H9 (cell line): ENCODE data around the gene METRNL. TPM values are rescaled to one million over a fixed set of nuclear protein-coding genes. Genes with fewer than 3 reads are reported as not detected.

ENCODE experiments used
- DNase-seq: peaks from one replicate; pipeline ENCODE4 v3.0.0-alpha.2; 2017
- H2AFZ ChIP-seq: one replicate; pipeline ENCODE4 v1.6.1; 2013; ENCODE audit warnings: mild to moderate bottlenecking, low read length, control low read depth, moderate library complexity
- H2AK5ac ChIP-seq: 2 replicates; pipeline ENCODE4 v1.6.1; 2013; ENCODE audit warnings: low read length, control low read depth, mixed read lengths; ENCODE audit not compliant: insufficient read length
- H2BK120ac ChIP-seq: one replicate; pipeline ENCODE4 v1.6.1; 2013; ENCODE audit warnings: low read depth, mild to moderate bottlenecking, low read length, control low read depth, inconsistent platforms; ENCODE audit not compliant: poor library complexity, severe bottlenecking
- H2BK12ac ChIP-seq: 2 replicates; pipeline ENCODE4 v1.6.1; 2013; ENCODE audit warnings: low read length, control low read depth, mixed read lengths, low read depth; ENCODE audit not compliant: insufficient read length
- H2BK15ac ChIP-seq: 2 replicates; pipeline ENCODE4 v1.6.1; 2013; ENCODE audit warnings: low read depth, low read length, control low read depth
- H2BK20ac ChIP-seq: one replicate; pipeline ENCODE4 v1.6.1; 2013; ENCODE audit warnings: low read depth, mild to moderate bottlenecking, low read length, control low read depth, inconsistent platforms; ENCODE audit not compliant: poor library complexity, severe bottlenecking
- H2BK5ac ChIP-seq: 2 replicates; pipeline ENCODE4 v1.6.1; 2013; ENCODE audit warnings: low read length, control low read depth, mixed read lengths; ENCODE audit not compliant: insufficient read length
- H3K14ac ChIP-seq: 2 replicates; pipeline ENCODE4 v1.6.1; 2013; ENCODE audit warnings: low read length, control low read depth; ENCODE audit not compliant: insufficient read depth
- H3K18ac ChIP-seq: 2 replicates; pipeline ENCODE4 v1.6.1; 2013; ENCODE audit warnings: low read depth, mild to moderate bottlenecking, mixed read lengths, low read length, control low read depth; ENCODE audit not compliant: insufficient read length
- H3K23ac ChIP-seq: 2 replicates; pipeline ENCODE4 v1.6.1; 2013; ENCODE audit warnings: low read length, control low read depth, mixed read lengths, low read depth; ENCODE audit not compliant: insufficient read length
- H3K23me2 ChIP-seq: 2 replicates; pipeline ENCODE4 v1.6.1; 2013; ENCODE audit warnings: low read depth, mild to moderate bottlenecking, mixed read lengths, low read length, control low read depth; ENCODE audit not compliant: insufficient read length, poor library complexity, severe bottlenecking
- H3K27ac ChIP-seq: 2 replicates; pipeline ENCODE4 v1.5.1; 2013; ENCODE audit warnings: low read length, control low read depth, mixed read lengths, low read depth; ENCODE audit not compliant: insufficient read length
- H3K27me3 ChIP-seq: 2 replicates; pipeline ENCODE4 v1.6.1; 2013; ENCODE audit warnings: low read length, control low read depth, inconsistent platforms; ENCODE audit not compliant: insufficient read depth
- H3K4ac ChIP-seq: 2 replicates; pipeline ENCODE4 v1.6.1; 2013; ENCODE audit warnings: low read depth, mild to moderate bottlenecking, control low read depth, inconsistent platforms, low read length, moderate library complexity
- H3K4me1 ChIP-seq: 2 replicates; pipeline ENCODE4 v1.6.1; 2013; ENCODE audit warnings: low read length, control low read depth, inconsistent platforms; ENCODE audit not compliant: insufficient read depth
- H3K4me2 ChIP-seq: 2 replicates; pipeline ENCODE4 v1.6.1; 2013; ENCODE audit warnings: low read length, control low read depth, mixed read lengths; ENCODE audit not compliant: insufficient read length, insufficient read depth
- H3K56ac ChIP-seq: 2 replicates; pipeline ENCODE4 v1.6.1; 2013; ENCODE audit warnings: low read depth, mild to moderate bottlenecking, mixed read lengths, low read length, control low read depth; ENCODE audit not compliant: insufficient read length
- H3K79me1 ChIP-seq: 2 replicates; pipeline ENCODE4 v1.6.1; 2013; ENCODE audit warnings: low read depth, mild to moderate bottlenecking, moderate library complexity, low read length, control low read depth, inconsistent platforms; ENCODE audit not compliant: insufficient read depth, poor library complexity, severe bottlenecking
- H3K79me2 ChIP-seq: 2 replicates; pipeline ENCODE4 v1.6.1; 2013; ENCODE audit warnings: low read length, control low read depth, inconsistent platforms; ENCODE audit not compliant: insufficient read depth
- H3K9ac ChIP-seq: 2 replicates; pipeline ENCODE4 v1.6.1; 2013; ENCODE audit warnings: low read length, control low read depth, mixed read lengths; ENCODE audit not compliant: insufficient read length; ENCODE audit errors: extremely low read depth
- H3K9me3 ChIP-seq: one replicate; pipeline ENCODE4 v1.6.1; 2013; ENCODE audit warnings: low read depth, low read length, inconsistent platforms; ENCODE audit not compliant: control insufficient read depth
- H3T11ph ChIP-seq: one replicate; pipeline ENCODE4 v1.6.1; 2013; ENCODE audit warnings: mild to moderate bottlenecking, low read length, control low read depth, inconsistent platforms
- H4K20me1 ChIP-seq: one replicate; pipeline ENCODE4 v1.6.1; 2013; ENCODE audit not compliant: control insufficient read depth, insufficient read length, insufficient read depth
- H4K5ac ChIP-seq: 2 replicates; pipeline ENCODE4 v1.6.1; 2013; ENCODE audit warnings: low read depth, mild to moderate bottlenecking, mixed read lengths, low read length, control low read depth; ENCODE audit not compliant: insufficient read length
- H4K8ac ChIP-seq: replicated peaks from 2 replicates; pipeline ENCODE4 v1.6.1; 2013; ENCODE audit warnings: low read length, control low read depth, mixed read lengths, low read depth; ENCODE audit not compliant: insufficient read length
- H4K91ac ChIP-seq: 2 replicates; pipeline ENCODE4 v1.6.1; 2013; ENCODE audit warnings: low read depth, mild to moderate bottlenecking, moderate library complexity, mixed read lengths, low read length, control low read depth; ENCODE audit not compliant: insufficient read length
- H3K27ac Mint-ChIP-seq, 3 experiments: 2 replicates in 2 of 3; 3 replicates in 1 of 3; pipeline ENCODE4 v1.8.0; 2020 to 2021; ENCODE audit warnings: mixed read lengths in 3 of 3, mild to moderate bottlenecking in 1 of 3, moderate library complexity in 1 of 3
- H3K27me3 Mint-ChIP-seq: 2 replicates; pipeline ENCODE4 v1.8.0; 2021; ENCODE audit warnings: low read depth, mild to moderate bottlenecking, moderate library complexity, mixed read lengths
- H3K36me3 Mint-ChIP-seq, 3 experiments: 2 replicates in 2 of 3; 3 replicates in 1 of 3; pipeline ENCODE4 v1.8.0; 2020 to 2021; ENCODE audit warnings: low read depth in 3 of 3, mixed read lengths in 3 of 3; ENCODE audit not compliant: insufficient read depth in 1 of 3
- H3K4me1 Mint-ChIP-seq, 2 experiments: 2 replicates each; pipeline ENCODE4 v1.8.0; 2020; ENCODE audit warnings: mixed read lengths in 2 of 2
- H3K4me3 Mint-ChIP-seq, 2 experiments: 2 replicates in 1 of 2; 3 replicates in 1 of 2; pipeline ENCODE4 v1.8.0; 2020 to 2021; ENCODE audit warnings: mild to moderate bottlenecking in 2 of 2, mixed read lengths in 2 of 2, moderate library complexity in 1 of 2
- H3K9me3 Mint-ChIP-seq, 2 experiments: 2 replicates in 1 of 2; 3 replicates in 1 of 2; pipeline ENCODE4 v1.8.0; 2020; ENCODE audit warnings: mild to moderate bottlenecking in 2 of 2, mixed read lengths in 2 of 2, moderate library complexity in 1 of 2
- WGBS: extraction: QIAGEN DNeasy Blood & Tissue Kit; methylation state at CpG from one replicate; pipeline ENCODE4 v1.1.7; 2013; ENCODE audit warnings: missing lambda C conversion rate, low lambda C conversion rate, mixed read lengths; ENCODE audit not compliant: insufficient read length; ENCODE audit errors: extremely low coverage; 5-methylcytosine and 5-hydroxymethylcytosine counted together
- total RNA-seq: library from RNA; stranded (reverse); gene quantifications from 2 replicates; pipeline ENCODE4 v1.2.1, GENCODE V29; 2021
- TF ChIP-seq, protein P1 (sequence below): fragments of 200-600 bp; sonication (generic); conservative IDR thresholded peaks from 3 replicates; pipeline ENCODE4 v1.8.0; 2021; ENCODE audit warnings: antibody characterized with exemption, mild to moderate bottlenecking

The METRNL gene
- total RNA-seq, 1 experiment from 2014 or later: 21.4 TPM

DNA sequence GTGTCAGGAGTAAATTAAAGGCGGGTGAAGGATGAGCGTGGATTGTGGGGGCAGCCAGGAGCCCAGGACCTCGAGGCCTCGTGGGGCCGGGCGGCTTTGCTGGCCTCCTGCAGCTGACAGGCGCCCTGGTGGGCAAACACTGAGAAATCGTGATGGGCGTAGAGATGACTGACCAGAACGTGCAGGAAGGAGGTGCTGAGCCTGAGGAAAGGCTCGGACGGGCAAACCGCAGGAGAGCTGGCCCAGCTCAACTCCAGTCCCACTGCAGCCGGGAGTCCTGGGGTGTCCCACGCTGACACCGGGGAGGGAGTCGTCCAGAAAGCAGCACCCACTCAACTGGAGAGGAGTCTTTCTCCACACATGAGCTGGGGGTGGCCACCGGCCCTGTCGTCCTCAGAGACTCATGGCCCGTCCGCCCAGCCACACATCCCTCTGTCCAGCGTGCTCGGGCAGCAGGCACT lies 36.9 kb downstream of the METRNL start:
- Histone ChIP-seq H2AK5ac (no peak overlapping the region), H2BK20ac (no peak overlapping the region), H3K27ac (no peak overlapping the region), H3K4me2 (no peak overlapping the region), H4K5ac (no peak overlapping the region), H3K18ac (no peak overlapping the region), H4K20me1 (no peaks in the 10 kb centered on the region), H3K9ac (no peak overlapping the region), H2BK12ac (no peak overlapping the region), H3K23me2 (no peaks in the 10 kb centered on the region), H3K79me2 (no peaks in the 10 kb centered on the region), H2BK5ac (no peak overlapping the region), H3K27me3 (no peaks in the 10 kb centered on the region; the same call in 1 of the 2 replicates), H2BK120ac (no peak overlapping the region), H3K56ac (no peak overlapping the region), H4K91ac (no peak overlapping the region), H3K14ac (no peak overlapping the region; the same call in 1 of the 2 replicates), H3K4me1 (no peaks in the 10 kb centered on the region), H3K4ac (no peak overlapping the region), H3K79me1 (no peaks in the 10 kb centered on the region), H4K8ac (no peak overlapping the region), H2BK15ac (no peak overlapping the region), H2AFZ (no peak overlapping the region), H3K23ac (no peak overlapping the region), H3K9me3 (no peaks in the 10 kb centered on the region), H3T11ph (no peak overlapping the region)
- no peaks in the 10 kb centered on the region; a peak in 1 of 7 replicates for H3K36me3 Mint-ChIP-seq
- no peak for DNase-seq
- WGBS: no CpG with 5 or more reads among the region's 23 CpGs
- no peak overlapping the region for H3K27ac Mint-ChIP-seq
- TF ChIP-seq, protein P1, sequence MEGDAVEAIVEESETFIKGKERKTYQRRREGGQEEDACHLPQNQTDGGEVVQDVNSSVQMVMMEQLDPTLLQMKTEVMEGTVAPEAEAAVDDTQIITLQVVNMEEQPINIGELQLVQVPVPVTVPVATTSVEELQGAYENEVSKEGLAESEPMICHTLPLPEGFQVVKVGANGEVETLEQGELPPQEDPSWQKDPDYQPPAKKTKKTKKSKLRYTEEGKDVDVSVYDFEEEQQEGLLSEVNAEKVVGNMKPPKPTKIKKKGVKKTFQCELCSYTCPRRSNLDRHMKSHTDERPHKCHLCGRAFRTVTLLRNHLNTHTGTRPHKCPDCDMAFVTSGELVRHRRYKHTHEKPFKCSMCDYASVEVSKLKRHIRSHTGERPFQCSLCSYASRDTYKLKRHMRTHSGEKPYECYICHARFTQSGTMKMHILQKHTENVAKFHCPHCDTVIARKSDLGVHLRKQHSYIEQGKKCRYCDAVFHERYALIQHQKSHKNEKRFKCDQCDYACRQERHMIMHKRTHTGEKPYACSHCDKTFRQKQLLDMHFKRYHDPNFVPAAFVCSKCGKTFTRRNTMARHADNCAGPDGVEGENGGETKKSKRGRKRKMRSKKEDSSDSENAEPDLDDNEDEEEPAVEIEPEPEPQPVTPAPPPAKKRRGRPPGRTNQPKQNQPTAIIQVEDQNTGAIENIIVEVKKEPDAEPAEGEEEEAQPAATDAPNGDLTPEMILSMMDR: no peak
- no peak overlapping the region for H3K4me3 Mint-ChIP-seq
- peaks cover 25 to 31% of the 10 kb centered on the region in 2 experiments for H3K4me1 Mint-ChIP-seq
- H3K9me3 Mint-ChIP-seq: peaks cover 3 to 4% of the 10 kb centered on the region in 2 experiments; a peak in 2 of 5 replicates
- peaks cover 31% of the 10 kb centered on the region for H3K27me3 Mint-ChIP-seq
